ENCODE results near the gene TENM4.

GRCh38 chr11:79043726-79044125 lies 397.1 kb downstream of the TENM4 start:
- TF ChIP-seq, protein P1, sequence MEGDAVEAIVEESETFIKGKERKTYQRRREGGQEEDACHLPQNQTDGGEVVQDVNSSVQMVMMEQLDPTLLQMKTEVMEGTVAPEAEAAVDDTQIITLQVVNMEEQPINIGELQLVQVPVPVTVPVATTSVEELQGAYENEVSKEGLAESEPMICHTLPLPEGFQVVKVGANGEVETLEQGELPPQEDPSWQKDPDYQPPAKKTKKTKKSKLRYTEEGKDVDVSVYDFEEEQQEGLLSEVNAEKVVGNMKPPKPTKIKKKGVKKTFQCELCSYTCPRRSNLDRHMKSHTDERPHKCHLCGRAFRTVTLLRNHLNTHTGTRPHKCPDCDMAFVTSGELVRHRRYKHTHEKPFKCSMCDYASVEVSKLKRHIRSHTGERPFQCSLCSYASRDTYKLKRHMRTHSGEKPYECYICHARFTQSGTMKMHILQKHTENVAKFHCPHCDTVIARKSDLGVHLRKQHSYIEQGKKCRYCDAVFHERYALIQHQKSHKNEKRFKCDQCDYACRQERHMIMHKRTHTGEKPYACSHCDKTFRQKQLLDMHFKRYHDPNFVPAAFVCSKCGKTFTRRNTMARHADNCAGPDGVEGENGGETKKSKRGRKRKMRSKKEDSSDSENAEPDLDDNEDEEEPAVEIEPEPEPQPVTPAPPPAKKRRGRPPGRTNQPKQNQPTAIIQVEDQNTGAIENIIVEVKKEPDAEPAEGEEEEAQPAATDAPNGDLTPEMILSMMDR (IDR thresholded peaks at IDR 0.05): no peak
- no peak for TF ChIP-seq POLR2A (IDR thresholded peaks at IDR 0.05)

Measured in Peyer's patch (tissue), 4 donors.